GM11168 (cell line): ENCODE measurements around the gene RFPL2.
"Not testable (repeated sequence)": the region's sequence is repeated elsewhere in the genome, so short reads cannot be mapped to it uniquely, and the experiment has no call there.

Experiments
- in situ Hi-C: fragments of 300-500 bp; cut with MboI; formaldehyde crosslinking; loops from one replicate; pipeline ENCODE4 v1.12.0; 2022; ENCODE audit warnings: low sequenced_read_pairs; ENCODE audit not compliant: unreplicated experiment

Gene RFPL2

DNA sequence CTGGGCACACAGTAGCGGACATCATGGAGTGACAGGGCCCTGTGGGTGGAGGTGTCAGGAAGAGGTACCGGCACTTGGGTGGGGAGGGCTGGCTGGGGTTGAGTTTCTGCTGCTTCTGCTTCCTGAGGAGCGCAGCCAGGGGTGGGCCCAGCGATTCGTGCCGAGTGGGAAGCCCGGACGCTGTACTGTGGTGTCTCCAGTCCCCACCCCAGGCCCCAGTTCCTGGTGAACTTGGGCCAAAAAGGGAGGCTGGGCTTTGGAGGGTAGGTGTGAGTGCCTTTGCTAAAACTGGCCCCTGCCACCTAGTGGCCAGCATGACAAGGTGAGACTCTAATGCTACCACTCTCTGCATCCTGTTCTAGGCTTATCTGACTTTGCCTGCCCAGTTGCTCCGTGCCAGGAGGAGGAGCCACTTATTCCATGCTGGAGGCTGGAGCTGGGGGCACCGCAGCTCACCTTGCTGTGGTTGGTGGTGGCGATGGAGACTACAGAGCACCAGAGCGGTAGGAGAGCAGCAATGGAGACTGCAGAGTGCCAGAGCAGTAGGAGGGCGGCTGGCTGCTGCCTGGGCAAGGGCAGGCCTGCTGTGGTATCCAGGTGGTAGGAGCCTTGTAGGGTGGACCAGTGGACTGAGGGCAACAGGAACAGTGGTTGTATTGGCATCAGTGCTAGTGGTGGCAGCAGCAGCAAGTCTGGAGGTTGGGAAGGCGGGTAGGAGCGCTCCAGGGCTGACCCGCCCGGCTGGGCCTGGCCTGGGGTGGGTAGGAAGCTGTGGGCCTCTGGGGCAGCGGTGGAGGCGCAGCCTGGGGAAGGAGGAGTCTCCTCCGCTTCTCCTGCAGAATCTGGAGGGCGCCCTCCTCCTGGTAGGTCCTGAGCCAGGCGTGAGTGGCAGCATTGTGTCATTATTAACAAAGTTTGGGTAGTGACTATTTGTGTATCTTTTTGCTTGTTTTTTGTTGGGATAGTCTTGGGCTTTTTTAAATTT lies 2.2 kb upstream of the RFPL2 start:
- in situ Hi-C loops, result no loop called here

DNA sequence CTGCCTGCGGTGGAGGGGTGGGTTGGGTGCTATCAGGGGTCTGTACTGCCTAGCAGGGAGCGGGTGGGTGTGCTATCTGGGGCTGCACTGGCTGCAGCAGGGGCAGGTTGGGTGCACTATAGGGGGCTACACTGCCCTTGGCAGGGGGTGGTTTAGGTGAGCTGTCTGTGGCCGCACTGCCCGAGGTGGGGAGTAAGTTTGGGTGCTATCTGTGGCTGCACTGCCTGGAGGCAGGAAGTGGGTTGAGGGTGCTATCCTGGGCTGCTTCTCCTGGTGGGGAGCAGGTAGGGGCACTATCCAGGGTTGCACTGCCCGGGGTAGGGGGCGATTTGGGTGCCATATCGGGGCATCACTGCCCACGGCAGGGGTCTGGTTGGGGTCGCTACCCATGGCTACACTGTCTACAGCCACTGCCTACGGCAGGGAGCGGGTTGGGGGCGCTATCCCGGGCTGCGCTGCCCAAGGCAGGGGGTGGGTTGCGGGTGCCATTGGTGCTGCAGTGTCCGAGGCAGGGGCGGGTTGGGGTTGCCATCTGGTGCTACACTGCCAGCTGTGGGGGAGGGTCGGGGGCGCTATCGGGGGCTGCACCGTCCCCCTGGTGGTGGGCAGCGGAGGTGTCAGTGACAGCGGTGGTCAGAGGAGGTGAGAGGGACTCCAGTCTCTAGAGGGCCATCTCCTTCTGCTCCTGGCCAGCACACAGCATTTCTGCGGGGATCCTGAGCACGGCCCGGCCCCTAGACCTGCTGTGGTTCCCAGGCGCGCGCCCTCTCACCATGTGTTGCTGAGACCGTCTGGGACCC lies 1.3 kb upstream of the RFPL2 start:
- in situ Hi-C loops, result no loop called here

DNA sequence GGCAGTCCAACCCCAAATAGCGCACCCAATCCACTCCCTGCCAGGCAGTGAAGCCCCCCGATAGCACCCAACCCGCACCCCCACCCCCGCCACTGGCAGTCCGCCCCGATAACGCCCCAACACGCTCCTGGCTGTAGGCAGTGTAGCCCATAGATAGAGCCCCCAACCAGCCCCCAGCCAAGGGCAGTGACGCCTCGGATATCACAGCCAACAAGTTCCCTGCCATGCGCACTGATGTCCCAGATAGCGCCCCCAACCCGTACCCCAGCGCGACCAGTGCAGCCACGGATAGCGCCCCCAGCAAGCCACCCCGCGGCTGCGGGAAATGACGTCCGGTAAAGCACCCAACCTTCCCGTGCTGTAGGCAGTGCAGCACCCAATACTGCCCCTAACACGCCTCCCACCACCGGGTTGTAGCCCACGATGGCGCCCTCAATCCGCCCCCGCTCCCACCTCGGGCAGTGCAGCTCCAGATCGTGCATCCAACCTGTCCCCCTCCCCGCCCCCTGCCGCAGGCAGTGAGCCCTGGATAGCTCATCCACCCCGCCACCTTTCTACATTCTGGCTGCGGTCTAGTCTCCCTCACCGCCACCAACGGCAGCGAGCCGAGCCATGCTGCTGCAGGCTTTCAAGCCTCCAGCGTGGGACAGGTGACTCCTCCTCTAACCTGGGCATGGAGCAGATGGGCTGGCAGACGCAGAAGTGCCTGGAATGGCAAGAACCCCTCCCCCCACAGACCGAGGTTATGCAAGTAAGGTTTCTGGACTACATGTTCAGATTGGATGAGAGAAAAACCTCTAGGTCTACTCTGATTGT lies 625 bp downstream of the RFPL2 start:
- in situ Hi-C loops, result no loop called here

DNA sequence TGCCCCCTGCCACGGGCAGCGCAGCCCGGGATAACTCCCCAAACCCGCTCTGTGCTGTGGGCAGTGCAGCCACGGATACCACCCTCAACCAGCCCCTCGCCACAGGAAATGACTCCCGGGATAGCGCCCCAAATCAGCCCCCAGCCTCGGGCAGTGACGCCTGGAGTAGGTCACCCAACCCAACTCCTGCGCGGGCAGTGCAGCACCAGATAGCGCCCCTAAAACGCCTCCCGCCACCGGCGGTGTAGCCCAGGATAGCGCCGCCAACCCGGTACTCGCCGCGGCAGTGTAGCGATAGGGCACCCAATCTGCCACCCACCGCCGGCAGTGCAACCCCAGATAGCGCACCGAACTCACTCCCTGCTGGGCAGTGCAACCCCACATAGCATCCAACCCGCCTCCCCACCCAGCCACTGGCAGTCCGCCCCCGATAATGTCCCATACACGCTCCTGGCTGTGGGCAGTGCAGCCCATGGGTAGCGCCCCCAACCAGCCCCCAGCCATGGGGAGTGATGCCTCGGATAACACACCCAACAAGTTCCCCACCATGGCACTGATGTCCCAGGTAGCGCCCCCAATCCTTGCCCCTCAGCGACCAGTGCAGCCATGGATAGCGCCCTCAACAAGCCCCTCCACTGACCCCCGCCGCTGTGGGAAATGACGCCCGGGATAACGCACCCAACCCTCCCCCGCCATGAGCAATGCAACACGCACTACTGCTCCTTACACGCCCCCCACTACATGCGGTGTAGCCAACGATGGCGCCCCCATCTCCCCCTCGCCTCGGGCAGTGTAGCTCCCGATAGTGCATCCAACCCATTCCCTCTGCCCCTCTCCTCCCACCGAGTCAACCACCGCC lies 1.5 kb downstream of the RFPL2 start:
- in situ Hi-C loops, result no loop called here

DNA sequence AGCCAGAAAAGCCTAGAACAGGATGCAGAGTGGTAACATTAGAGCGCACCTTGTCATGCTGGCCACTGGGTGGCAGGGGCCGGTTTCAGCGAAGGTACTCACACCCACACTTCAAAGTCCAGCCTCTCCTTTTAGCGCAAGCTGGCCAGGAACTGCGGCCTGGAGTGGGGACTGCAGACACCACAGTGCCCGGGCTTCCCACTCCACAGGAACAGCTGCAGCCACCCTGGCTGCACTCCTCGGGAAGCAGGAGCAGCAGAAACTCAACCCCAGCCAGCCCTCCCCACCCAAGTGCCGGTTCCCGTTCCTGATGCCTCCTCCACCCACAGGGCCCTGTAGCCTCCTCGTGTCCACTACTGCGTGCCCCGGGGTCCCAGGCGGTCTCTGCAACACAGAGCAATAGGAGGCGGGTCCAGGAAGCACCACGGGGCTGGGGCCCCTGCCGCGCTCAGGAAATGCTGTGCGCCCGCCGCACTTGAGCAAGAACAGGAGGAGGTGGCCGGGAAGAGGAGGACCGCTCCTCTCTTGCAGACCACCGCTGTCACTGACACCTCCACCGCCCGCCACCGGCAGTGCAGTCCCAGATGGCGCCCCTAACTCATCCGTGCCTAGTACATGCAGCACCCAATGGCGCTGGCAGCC lies 2.2 kb downstream of the RFPL2 start:
- in situ Hi-C loops, result no loop called here

DNA sequence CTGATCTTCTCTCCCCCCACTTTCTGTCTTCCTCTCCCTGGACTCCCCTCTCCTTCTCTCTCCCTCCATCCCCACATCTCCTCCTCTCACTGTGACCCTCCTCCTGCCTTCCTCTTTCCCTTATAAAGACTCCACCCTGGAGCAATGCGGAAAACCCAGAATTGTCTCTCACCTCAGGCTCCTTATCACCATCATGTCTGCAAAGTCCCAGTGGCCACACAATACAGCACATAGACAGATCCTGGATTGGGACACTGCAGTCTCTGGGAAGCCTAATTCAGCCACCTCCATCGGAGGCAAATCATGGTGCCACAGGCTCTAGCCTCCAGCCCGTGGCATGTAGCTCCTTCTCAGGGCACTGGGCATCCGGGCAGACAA lies 2.7 kb downstream of the RFPL2 start:
- in situ Hi-C loops, result no loop called here

DNA sequence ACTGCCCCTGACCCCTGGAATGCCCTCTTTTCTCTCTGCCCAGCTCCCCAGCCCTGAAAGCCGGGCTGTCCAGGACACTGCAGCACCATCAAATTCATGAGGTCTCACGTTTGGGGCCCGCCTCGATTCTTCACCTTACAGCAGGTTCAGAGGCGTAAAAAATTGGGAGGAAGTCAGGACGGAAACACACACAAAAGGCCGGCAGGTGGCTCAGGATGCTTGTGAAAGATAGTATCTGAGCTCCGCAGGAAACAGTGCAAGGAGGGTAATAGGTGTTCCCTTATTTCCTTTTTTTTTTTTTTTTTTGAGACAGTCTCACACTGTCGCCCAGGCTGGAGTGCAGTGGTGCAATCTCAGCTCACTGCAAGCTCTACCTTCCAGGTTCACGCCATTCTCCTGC lies 4.1 kb downstream of the RFPL2 start:
- in situ Hi-C loops, result no loop called here

DNA sequence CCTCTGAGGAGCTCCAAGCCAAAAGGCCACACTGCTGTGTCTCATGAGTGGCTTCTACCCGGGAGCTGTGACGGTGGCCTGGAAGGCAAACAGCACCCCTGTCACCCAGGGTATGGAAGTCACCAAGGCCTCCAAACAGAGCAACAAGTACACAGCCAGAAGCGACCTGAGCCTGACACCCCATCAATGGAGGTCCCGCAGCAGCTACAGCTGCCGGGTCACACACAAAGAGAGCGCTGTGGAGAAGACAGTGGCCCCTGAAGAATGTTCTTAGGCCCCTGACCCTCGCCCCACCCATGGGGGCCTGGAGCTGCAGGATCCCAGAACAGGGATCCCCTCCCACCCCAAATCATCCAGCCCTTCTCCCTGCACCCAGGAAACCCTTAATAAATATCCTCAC lies 4.9 kb downstream of the RFPL2 start:
- in situ Hi-C loops, result no loop called here

DNA sequence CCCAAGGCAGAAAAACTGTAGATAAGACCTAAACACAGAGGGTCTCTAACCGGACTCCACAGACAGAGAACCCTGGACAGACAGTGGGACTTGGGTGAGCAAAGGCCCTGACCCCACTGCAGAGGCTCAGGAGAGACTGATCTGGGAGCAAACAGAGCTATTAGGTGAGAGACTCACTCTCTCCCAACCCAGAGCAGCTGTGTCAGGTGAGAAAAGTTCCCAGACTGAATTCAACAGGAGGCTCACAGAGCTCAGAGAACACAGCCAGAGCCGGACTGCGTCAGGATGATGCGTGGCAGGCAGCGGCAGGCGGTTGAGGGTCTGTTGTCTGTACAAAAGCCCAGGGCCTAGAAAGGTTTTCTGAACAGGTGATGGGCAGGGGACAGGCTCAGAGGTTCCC lies 5.5 kb downstream of the RFPL2 start:
- in situ Hi-C loops, result no loop called here

DNA sequence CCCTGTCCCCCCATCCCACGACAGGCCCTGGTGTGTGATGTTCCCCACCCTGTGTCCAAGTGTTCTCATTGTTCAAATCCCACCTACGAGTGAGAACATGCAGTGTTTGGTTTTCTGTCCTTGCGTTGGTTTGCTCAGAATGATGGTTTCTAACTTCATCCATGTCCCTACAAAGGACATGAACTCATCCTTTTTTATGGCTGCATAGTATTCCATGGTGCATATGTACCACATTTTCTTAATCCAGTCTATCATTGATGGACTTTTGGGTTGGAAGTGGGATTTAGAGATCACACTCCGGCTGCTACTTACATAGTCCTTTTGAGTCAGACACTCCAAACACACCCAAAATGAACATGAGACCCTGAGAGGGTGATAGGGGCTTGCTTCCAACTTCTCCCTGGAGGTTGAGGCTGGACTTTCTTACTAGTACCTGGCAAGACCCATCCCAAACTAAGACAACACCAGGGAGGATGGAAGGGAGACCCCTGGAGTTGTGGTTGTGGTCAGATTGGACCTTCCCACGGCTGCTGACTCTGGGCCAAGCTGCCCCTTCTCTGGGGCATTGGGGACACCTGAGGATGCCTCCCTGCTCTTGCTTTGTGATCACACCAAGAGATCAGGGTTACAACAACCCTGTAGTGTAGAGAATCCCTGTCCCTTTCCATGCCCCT lies 7.2 kb downstream of the RFPL2 start:
- in situ Hi-C loops, result not testable (repeated sequence)

DNA sequence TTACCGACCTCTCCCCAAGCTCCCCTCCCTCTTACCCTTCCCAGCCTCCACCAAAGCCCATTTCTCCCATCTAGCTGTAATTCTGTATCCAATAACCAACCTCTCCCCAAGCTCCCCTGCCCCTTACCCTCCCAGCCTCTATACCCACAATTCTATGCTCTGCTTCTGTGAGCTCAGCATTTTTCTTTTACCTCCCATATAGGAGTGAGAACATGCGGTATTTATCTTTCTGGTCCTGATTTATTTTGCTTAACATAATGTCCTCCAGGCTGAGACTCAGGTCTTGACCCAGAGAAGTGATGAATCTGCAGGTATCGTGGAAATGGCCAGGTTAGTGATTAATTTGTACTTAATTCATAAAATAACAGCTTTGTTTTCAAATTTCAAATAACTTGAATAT lies 9.0 kb downstream of the RFPL2 start:
- in situ Hi-C loops, result not testable (repeated sequence)

DNA sequence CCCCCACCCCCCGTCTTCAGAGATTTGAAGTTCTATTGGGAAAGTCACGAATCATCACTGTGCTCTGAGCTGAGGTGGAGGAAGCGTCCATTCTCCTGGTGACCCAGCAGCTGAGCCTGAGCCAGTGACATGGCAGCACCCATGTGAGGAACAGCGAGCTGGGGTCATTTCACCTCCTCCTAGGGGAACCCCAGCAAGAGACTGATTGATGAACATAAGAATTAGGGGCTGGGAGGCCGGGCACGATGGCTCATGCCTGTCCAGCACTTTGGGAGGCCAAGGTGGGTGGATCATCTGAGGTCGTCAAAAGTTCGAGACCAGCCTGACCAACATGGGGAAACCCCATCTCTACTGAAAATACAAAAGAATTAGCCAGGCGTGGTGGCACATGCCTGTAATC lies 11.5 kb downstream of the RFPL2 start:
- in situ Hi-C loops, result not testable (repeated sequence)

DNA sequence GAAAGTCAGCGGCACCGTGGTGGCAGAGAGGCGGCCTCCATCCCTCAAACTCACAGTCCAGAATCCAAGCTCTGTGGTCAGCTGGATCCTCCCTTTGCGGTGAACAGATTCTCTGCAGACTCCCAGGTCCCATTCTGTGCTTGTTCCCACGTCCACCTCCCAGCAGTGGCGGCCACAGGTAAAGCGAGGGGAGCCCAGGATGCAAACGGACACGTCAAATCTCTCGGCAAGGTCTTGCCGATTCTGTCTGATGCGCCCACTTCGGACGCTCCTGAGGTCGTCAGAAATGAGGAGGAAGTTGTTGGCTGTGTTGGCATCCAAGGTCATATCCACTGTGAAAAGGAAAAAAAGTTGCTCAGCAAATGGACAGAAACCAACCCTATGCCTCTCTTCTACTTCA lies 13.9 kb downstream of the RFPL2 start:
- in situ Hi-C loops, result not testable (repeated sequence)

DNA sequence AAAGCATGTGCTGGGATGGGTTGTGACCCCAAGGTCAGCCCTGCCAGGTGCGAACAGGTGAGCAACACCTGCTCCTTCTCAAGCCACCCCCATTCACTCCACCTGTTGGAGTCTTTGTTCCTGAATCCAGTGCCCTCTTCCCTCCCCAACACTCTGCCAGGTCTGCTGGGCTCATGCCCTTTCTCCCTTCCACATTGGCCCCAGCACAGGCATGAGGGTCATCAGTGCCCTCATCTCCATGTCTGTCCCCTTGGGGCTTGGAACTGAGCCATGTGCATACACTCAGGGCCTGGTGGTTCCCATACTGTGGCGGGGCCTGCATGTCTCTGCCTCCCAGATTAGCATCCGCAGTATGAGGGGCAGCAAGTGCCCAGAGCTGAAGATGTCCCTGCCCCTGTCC lies 19.1 kb downstream of the RFPL2 start:
- in situ Hi-C loops, result no loop called here

DNA sequence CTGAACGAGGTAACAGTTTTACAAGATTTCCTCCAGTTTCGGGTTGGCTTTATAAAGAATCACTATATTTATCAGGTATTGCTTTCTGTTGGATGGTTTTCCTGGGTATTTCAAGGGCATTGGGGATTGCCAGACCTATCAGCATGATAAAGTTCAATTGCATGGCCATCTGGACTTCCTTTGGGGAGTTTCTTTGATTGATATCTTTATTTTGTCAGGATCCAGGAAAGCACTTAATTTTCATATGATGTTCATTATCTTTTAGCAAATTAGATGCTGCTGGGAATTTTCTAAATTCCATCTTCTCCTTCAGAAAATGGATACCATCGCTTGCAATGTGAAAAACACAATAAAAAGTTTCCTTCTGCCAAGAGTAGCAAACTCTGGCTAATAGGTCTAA lies 21.2 kb downstream of the RFPL2 start:
- in situ Hi-C loops, result no loop called here

DNA sequence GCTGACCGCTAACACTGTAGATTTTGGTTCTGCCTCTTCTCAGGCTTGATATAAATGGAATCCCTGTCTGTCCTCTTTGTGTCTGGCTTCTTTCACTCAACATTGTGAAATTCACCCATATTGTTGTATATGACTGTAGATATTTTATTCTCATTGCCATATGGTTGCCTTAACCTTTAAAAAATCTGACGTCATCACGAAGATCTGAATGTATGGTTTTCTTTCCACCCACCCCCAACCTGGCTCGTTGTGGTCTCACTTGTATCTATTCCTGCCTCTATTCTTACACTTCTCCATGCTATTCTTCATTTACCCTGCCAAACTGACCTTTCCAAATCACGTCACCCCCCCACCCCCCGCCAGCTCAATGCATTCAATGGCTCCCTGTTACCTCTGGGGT lies 23.8 kb downstream of the RFPL2 start:
- in situ Hi-C loops, result no loop called here

DNA sequence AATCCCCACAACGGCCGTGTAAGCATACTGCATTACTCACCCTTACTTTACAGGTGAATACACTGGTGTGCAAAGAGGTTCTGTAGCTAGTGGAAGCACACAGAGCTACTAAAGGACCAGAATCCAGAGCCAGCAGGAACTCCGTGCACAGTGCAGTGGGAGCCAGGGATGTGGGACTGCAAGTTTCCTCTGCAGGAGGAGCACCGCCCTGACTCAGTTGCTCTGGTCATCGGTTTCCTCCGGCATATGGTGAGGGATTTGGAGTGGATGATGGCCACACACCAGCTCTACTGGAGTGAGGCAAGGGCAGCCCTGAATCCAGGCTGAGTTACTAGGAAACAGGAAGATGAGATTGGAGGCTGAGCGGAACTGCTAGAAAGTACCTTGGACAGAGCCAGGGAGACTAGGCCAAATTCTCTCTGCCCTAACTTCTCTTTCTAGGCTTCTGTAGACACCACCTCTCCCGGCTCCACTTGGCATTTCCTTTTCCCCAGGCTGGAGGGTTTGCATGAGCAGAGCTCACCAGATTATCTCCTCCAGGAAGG lies 27.6 kb downstream of the RFPL2 start:
- in situ Hi-C loops, result no loop called here
